Ovary (tissue), 3 donors: ENCODE measurements around the gene EID3.

ENCODE experiments used
- CTCF ChIP-seq, 3 donors: fragments of 450-650 bp in 2 of 3; fragments of 200-600 bp in 1 of 3; IDR thresholded peaks; one replicate each; pipeline versions ENCODE4 v1.5.1 to v1.8.0; 2016 to 2022; ENCODE audit warnings: antibody characterized with exemption in 3 of 3, mild to moderate bottlenecking in 1 of 3
- POLR2A ChIP-seq: fragments of 450-650 bp; IDR thresholded peaks from one replicate; pipeline ENCODE4 v1.6.1; 2017; ENCODE audit warnings: antibody characterized with exemption, mild to moderate bottlenecking, moderate library complexity
- donor health status: DM: no; HTN: no; CAD: no.

GRCh38 chr12:104329707-104330532 lies 26.4 kb downstream of the EID3 start:
- TF ChIP-seq CTCF (IDR thresholded peaks at IDR 0.05): no peak
- TF ChIP-seq POLR2A: no peak
